Activated B cell treated with CpG ODN at 0.5 μM for 24 hours (primary cell): ENCODE data around the gene WWOX. TPM values are rescaled to one million over a fixed set of nuclear protein-coding genes. Genes with fewer than 3 reads are reported as not detected.
A peak's percentile ranks its signal among the peaks of the same experiment; 100 is the strongest.

Source experiments
- ATAC-seq: fragments of 200-7000 bp; cut with Tn5 transposase; one replicate; pipeline ENCODE4 v1.10.0; 2021; ENCODE audit warnings: low read depth, mild to moderate bottlenecking, moderate library complexity
- CTCF ChIA-PET: fragments of 350-600 bp; sonication (Branson Sonifier 250); formaldehyde crosslinking; loops from one replicate; lab custom pipeline; 2021; ENCODE audit warnings: antibody characterized with exemption; lab: Charles Lee
- POLR2A ChIA-PET: fragments of 350-600 bp; sonication (Branson Sonifier 250); formaldehyde crosslinking; loops from one replicate; lab custom pipeline; 2021; ENCODE audit warnings: antibody characterized with exemption; lab: Charles Lee
- DNase-seq: peaks from one replicate; pipeline ENCODE4 v3.0.0; 2022
- H3K27ac Mint-ChIP-seq: one replicate; pipeline ENCODE4 v1.8.0; 2020; ENCODE audit warnings: mixed read lengths
- H3K27me3 Mint-ChIP-seq: one replicate; pipeline ENCODE4 v1.8.0; 2021; ENCODE audit warnings: mixed read lengths
- H3K36me3 Mint-ChIP-seq: one replicate; pipeline ENCODE4 v1.8.0; 2021; ENCODE audit warnings: low read depth, mixed read lengths
- H3K4me1 Mint-ChIP-seq: one replicate; pipeline ENCODE4 v1.8.0; 2021; ENCODE audit warnings: mixed read lengths
- H3K4me3 Mint-ChIP-seq: one replicate; pipeline ENCODE4 v1.8.0; 2020; ENCODE audit warnings: mild to moderate bottlenecking, mixed read lengths
- H3K9me3 Mint-ChIP-seq: one replicate; pipeline ENCODE4 v1.8.0; 2020; ENCODE audit warnings: mixed read lengths
- CTCF ChIP-seq: fragments of 200-600 bp; IDR thresholded peaks from one replicate; pipeline ENCODE4 v1.8.0; 2022; ENCODE audit warnings: antibody characterized with exemption, mild to moderate bottlenecking
- intact Hi-C: fragments of 100-400 bp; cut with micrococcal nuclease; formaldehyde crosslinking; loops from one replicate; pipeline ENCODE4 v1.15.1; 2024
- total RNA-seq: library from RNA; stranded (reverse); gene quantifications from 2 replicates; pipeline ENCODE4 v1.2.3, GENCODE V29; 2022

The WWOX gene
- total RNA-seq, 1 donor from 2014 or later: 22.6 TPM

GRCh38 chr16:78436023-78436422 lies 336.6 kb downstream of the WWOX start:
- Mint-ChIP-seq H3K27me3 (no peaks in the 10 kb centered on the region), H3K4me3 (no peak overlapping the region), H3K9me3 (no peaks in the 10 kb centered on the region), H3K4me1 (no peaks in the 10 kb centered on the region), H3K36me3 (peaks cover 12% of the 10 kb centered on the region), H3K27ac (no peak overlapping the region)
- no peak for TF ChIP-seq CTCF
- intact Hi-C loops: loop anchor here (10.0 kb wide), 1 partner anchor 311 kb away; no protein-coding TSS in a partner anchor
- CTCF ChIA-PET: interaction anchor here (1.5 kb wide), 1 partner anchor 17 kb away, joined by 4 read pairs; no protein-coding TSS in a partner anchor
- DNase-seq (no peak), ATAC-seq (no peak)
- POLR2A ChIA-PET: no interaction called here

- intact Hi-C loops: loop anchor here (10.0 kb wide), 1 partner anchor 312 kb away; no protein-coding TSS in a partner anchor
- peaks cover 12% of the 10 kb centered on the region for H3K36me3 Mint-ChIP-seq
- no peaks in the 10 kb centered on the region for H3K9me3 Mint-ChIP-seq
- DNase-seq (no peak), ATAC-seq (no peak)
- no peaks in the 10 kb centered on the region for H3K4me1 Mint-ChIP-seq
- ChIA-PET CTCF (interaction anchor here (1.1 to 2.0 kb wide), 3 partner anchors 16 to 333 kb away, joined by 4 to 5 read pairs (median 4); no protein-coding TSS in a partner anchor), POLR2A (no interaction called here)
- H3K4me3 Mint-ChIP-seq: no peak overlapping the region
- no peaks in the 10 kb centered on the region for H3K27me3 Mint-ChIP-seq
- no peak for TF ChIP-seq CTCF
- no peak overlapping the region for H3K27ac Mint-ChIP-seq
Measured at GRCh38 chr16:78436846-78437245, 337.4 kb downstream of the WWOX start.

- CTCF ChIA-PET: interaction anchor here (1.1 to 2.0 kb wide), 4 partner anchors 13 to 333 kb away, joined by 3 to 5 read pairs (median 4); no protein-coding TSS in a partner anchor
Measured at GRCh38 chr16:78437352-78437968, 338.0 kb downstream of the WWOX start.

GRCh38 chr16:78438219-78438618 lies 338.8 kb downstream of the WWOX start:
- H3K27ac Mint-ChIP-seq: no peak overlapping the region
- CTCF ChIA-PET: interaction anchor here (1.2 to 2.0 kb wide), 3 partner anchors 12 to 42 kb away, joined by 3 to 5 read pairs (median 3); no protein-coding TSS in a partner anchor
- no peaks in the 10 kb centered on the region for H3K4me1 Mint-ChIP-seq

More at GRCh38 chr16:78437352-78437968, 338.0 kb downstream of the WWOX start:
- TF ChIP-seq CTCF: peak; percentile 88
- intact Hi-C loops: loop anchor here (10.0 kb wide), 1 partner anchor 313 kb away; no protein-coding TSS in a partner anchor
- POLR2A ChIA-PET: no interaction called here
- no peaks in the 10 kb centered on the region for H3K9me3 Mint-ChIP-seq
- peaks cover 10% of the 10 kb centered on the region for H3K36me3 Mint-ChIP-seq
- H3K27ac Mint-ChIP-seq: no peak overlapping the region
- DNase-seq (no peak), ATAC-seq (no peak)
- H3K27me3 Mint-ChIP-seq: no peaks in the 10 kb centered on the region
- H3K4me3 Mint-ChIP-seq: no peak overlapping the region
- no peaks in the 10 kb centered on the region for H3K4me1 Mint-ChIP-seq

More at GRCh38 chr16:78438219-78438618, 338.8 kb downstream of the WWOX start:
- intact Hi-C loops: loop anchor here (10.0 kb wide), 1 partner anchor 313 kb away; no protein-coding TSS in a partner anchor
- TF ChIP-seq CTCF: no peak
- no peak overlapping the region for H3K4me3 Mint-ChIP-seq
- H3K27me3 Mint-ChIP-seq: no peaks in the 10 kb centered on the region
- POLR2A ChIA-PET: no interaction called here
- no peak for ATAC-seq
- H3K36me3 Mint-ChIP-seq: peaks cover 7% of the 10 kb centered on the region
- DNase-seq: no peak
- H3K9me3 Mint-ChIP-seq: no peaks in the 10 kb centered on the region
